K562 (cell line): ENCODE results near the gene PPIE. TPM values are rescaled to one million over a fixed set of nuclear protein-coding genes. Genes with fewer than 3 reads are reported as not detected.

Experiments used
- ARID2 ChIP-seq: fragments of 450-650 bp; IDR thresholded peaks from 2 replicates; pipeline ENCODE4 v1.6.1; 2017; ENCODE audit warnings: antibody characterized with exemption, mild to moderate bottlenecking
- CHD1 ChIP-seq: fragments of 200-600 bp; sonication (generic); IDR thresholded peaks from one replicate; pipeline ENCODE4 v1.6.1; 2012; ENCODE audit warnings: mild to moderate bottlenecking, moderate library complexity, low read length, inconsistent platforms
- CUX1 ChIP-seq: fragments of 200-800 bp; sonication (Bioruptor generic); IDR thresholded peaks from 2 replicates; pipeline ENCODE4 v1.6.1; 2016; ENCODE audit warnings: missing genetic modification characterization, missing compliant biosample characterization
- DDX20 ChIP-seq: fragments of 450-650 bp; IDR thresholded peaks from 2 replicates; pipeline ENCODE4 v1.6.1; 2016; ENCODE audit warnings: missing genetic modification characterization, low read depth, mild to moderate bottlenecking, missing compliant biosample characterization, moderate library complexity
- FOXM1 ChIP-seq, 2 experiments: fragments of 450-650 bp in 1 of 2; sonication (generic) in 1 of 2; formaldehyde crosslinking in 1 of 2; IDR thresholded peaks; 2 replicates each; pipeline versions ENCODE4 v1.6.1 to v1.9.0; 2017 to 2022; ENCODE audit warnings: low read depth in 2 of 2, mild to moderate bottlenecking in 2 of 2, missing genetic modification reagents in 1 of 2, moderate library complexity in 1 of 2
- HDAC8 ChIP-seq: fragments of 450-650 bp; IDR thresholded peaks from 2 replicates; pipeline ENCODE4 v1.6.1; 2016; ENCODE audit warnings: mild to moderate bottlenecking, missing genetic modification characterization, moderate library complexity, missing compliant biosample characterization
- HNRNPK ChIP-seq: fragments of 200-400 bp; formaldehyde crosslinking; IDR thresholded peaks from one replicate; pipeline ENCODE4 v1.6.1; 2018; ENCODE audit warnings: mild to moderate bottlenecking, low read depth, low read length; ENCODE audit not compliant: poor library complexity, severe bottlenecking
- MTF1 ChIP-seq: fragments of 250-450 bp; sonication (Bioruptor Pico); IDR thresholded peaks from 2 replicates; pipeline ENCODE4 v1.9.0; 2021; ENCODE audit warnings: moderate library complexity, mild to moderate bottlenecking, inconsistent platforms, borderline replicate concordance
- NEUROD1 ChIP-seq: fragments of 150-350 bp; IDR thresholded peaks from 2 replicates; pipeline ENCODE4 v1.6.1; 2014; ENCODE audit warnings: borderline replicate concordance, low read length, low read depth; ENCODE audit not compliant: partially characterized antibody
- PCBP2 ChIP-seq: fragments of 200-400 bp; formaldehyde crosslinking; IDR thresholded peaks from 2 replicates; pipeline ENCODE4 v1.6.1; 2018; ENCODE audit warnings: low read length, low read depth, mild to moderate bottlenecking, moderate library complexity; ENCODE audit not compliant: poor library complexity, severe bottlenecking
- RBFOX2 ChIP-seq: fragments of 200-400 bp; formaldehyde crosslinking; IDR thresholded peaks from 2 replicates; pipeline ENCODE4 v1.6.1; 2017; ENCODE audit warnings: low read depth, mild to moderate bottlenecking, low read length, moderate library complexity
- RBM39 ChIP-seq: fragments of 200-400 bp; formaldehyde crosslinking; optimal IDR thresholded peaks from 2 replicates; pipeline ENCODE3; 2018; ENCODE audit warnings: low read depth, low read length
- STAG1 ChIP-seq: sonication (generic); formaldehyde crosslinking; IDR thresholded peaks from 2 replicates; pipeline ENCODE4 v1.5.0; 2020; ENCODE audit warnings: missing genetic modification reagents, borderline replicate concordance
- ZNF316 ChIP-seq: fragments of 450-650 bp; IDR thresholded peaks from 2 replicates; pipeline ENCODE4 v1.6.1; 2016
- ZNF324 ChIP-seq: fragments of 250-450 bp; sonication (Bioruptor Pico); IDR thresholded peaks from 2 replicates; pipeline ENCODE4 v1.4.0; 2020; ENCODE audit warnings: mild to moderate bottlenecking
- ZNF384 ChIP-seq: IDR thresholded peaks from 2 replicates; pipeline ENCODE4 v1.6.1; 2012; ENCODE audit warnings: low read depth, low read length, improper control_type of control experiment
- ZNF668 ChIP-seq: fragments of 250-450 bp; sonication (Bioruptor Pico); IDR thresholded peaks from 2 replicates; pipeline ENCODE4 v1.8.0; 2022; ENCODE audit warnings: mild to moderate bottlenecking, inconsistent platforms
- ZNF717 ChIP-seq: fragments of 250-450 bp; sonication (Bioruptor Pico); IDR thresholded peaks from 2 replicates; pipeline ENCODE4 v1.5.0; 2021
- polyA plus RNA-seq, 8 experiments: library from polyadenylated mRNA; depleted of rRNA in 4 of 8; stranded (reverse) in 5 of 8; unstranded in 3 of 8; fragments of >200 nt; fragmentation: Nextera tagmentation in 2 of 8; fragmentation: Illumina TruSeq in 1 of 8; extraction: Ambion mirVana in 2 of 8; extraction: Trizol in 1 of 8; gene quantifications; 2 replicates each; pipeline versions ENCODE4 v1.2.1 to v1.2.3, GENCODE V29; 2011 to 2014; ENCODE audit warnings: inconsistent platforms in 1 of 8, missing spikeins in 1 of 8
- total RNA-seq, 7 experiments: library from RNA; depleted of rRNA in 6 of 7; stranded (reverse); fragments of >200 nt in 6 of 7; fragmentation: Illumina TruSeq in 2 of 7; extraction: Trizol in 2 of 7; gene quantifications; 2 replicates each; pipeline versions ENCODE4 v1.2.1 to v1.2.3, GENCODE V29; 2011 to 2021; ENCODE audit warnings: low replicate concordance in 1 of 7
- TF ChIP-seq, protein P1 (sequence below): IDR thresholded peaks from 2 replicates; pipeline ENCODE4 v1.6.1; 2016; ENCODE audit warnings: missing genetic modification characterization, missing compliant biosample characterization
- TF ChIP-seq, protein P2 (sequence below): sonication (generic); formaldehyde crosslinking; IDR thresholded peaks from 2 replicates; pipeline ENCODE4 v1.8.1; 2023; ENCODE audit warnings: mild to moderate bottlenecking, missing genetic modification reagents

PPIE gene
- total and polyA plus RNA-seq, 9 of the 15 experiments (the other 6 are each of a cell fraction or from before 2014, with no cell fraction given), result 75.4 to 444 (median 131) TPM

DNA sequence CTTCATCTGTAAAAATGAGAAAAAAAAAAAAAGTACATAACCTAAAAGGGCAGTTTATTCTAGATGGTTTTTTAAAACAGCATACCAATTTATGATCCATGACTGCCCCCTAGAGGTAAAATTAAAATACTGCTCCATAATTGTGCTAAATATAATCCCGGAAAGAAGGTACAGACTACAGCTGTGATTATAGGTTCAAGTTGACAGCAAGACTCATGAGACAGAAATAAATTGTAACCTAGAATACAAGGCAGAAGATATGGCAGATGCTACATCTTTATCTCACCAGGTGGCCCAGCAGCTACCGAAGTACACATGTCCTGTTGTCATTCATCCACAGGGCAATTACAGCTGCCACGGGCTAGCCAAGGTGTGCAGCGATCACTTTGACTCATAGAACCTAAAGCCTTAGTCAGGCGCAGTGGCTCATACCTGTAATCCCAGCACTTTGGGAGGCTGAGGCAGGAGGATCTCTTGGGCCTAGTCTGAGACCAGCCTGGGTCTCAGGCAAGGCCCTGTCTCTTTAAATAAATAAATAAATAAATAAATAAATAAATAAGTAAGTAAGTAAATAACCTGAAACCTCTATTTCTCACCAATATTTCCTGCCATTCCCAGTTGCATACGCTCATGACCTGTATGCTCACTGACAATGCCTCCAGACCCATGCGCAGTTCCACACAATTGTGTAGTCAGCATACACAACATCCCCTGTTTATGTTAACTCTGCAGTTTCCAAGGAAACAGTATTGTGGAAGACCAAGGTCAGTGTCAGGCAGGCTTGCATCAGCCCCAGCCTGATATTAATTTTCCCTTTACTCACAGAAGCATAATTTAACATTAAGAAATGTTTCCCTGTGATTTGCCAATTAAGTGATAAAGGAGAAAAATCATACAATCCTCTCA lies 18.3 kb upstream of the PPIE start (continued):
- TF ChIP-seq NEUROD1 (no peak), ZNF316 (peak; percentile 61), FOXM1 (IDR thresholded peaks at IDR 0.05; ENCODE audit: low read depth) (no peak), FOXM1 (CRISPR knock-in tag; IDR thresholded peaks at IDR 0.05; ENCODE audit: low read depth) (no peak), CUX1 (no peak), RBM39 (no peak), ZNF717 (CRISPR knock-in tag) (no peak), ZNF324 (CRISPR knock-in tag) (no peak), HNRNPK (no peak), RBFOX2 (no peak), MTF1 (CRISPR knock-in tag) (no peak), ZNF384 (peak; percentile 87), CHD1 (no peak), ARID2 (peak; percentile 37; the same call in 1 of the 2 replicates), STAG1 (no peak), DDX20 (tag) (no peak), HDAC8 (no peak), ZNF668 (no peak), PCBP2 (no peak)
- TF ChIP-seq, protein P1, sequence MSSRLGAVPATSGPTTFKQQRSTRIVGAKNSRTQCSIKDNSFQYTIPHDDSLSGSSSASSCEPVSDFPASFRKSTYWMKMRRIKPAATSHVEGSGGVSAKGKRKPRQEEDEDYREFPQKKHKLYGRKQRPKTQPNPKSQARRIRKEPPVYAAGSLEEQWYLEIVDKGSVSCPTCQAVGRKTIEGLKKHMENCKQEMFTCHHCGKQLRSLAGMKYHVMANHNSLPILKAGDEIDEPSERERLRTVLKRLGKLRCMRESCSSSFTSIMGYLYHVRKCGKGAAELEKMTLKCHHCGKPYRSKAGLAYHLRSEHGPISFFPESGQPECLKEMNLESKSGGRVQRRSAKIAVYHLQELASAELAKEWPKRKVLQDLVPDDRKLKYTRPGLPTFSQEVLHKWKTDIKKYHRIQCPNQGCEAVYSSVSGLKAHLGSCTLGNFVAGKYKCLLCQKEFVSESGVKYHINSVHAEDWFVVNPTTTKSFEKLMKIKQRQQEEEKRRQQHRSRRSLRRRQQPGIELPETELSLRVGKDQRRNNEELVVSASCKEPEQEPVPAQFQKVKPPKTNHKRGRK (tag), result no peak
- TF ChIP-seq, protein P2, sequence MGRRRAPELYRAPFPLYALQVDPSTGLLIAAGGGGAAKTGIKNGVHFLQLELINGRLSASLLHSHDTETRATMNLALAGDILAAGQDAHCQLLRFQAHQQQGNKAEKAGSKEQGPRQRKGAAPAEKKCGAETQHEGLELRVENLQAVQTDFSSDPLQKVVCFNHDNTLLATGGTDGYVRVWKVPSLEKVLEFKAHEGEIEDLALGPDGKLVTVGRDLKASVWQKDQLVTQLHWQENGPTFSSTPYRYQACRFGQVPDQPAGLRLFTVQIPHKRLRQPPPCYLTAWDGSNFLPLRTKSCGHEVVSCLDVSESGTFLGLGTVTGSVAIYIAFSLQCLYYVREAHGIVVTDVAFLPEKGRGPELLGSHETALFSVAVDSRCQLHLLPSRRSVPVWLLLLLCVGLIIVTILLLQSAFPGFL (CRISPR knock-in tag), result no peak
